Nucleus accumbens (tissue), 56 donors: ENCODE data around the gene SSBP4.
A peak's percentile ranks its signal among the peaks of the same experiment; 100 is the strongest.
"Not testable (repeated sequence)": the region's sequence is repeated elsewhere in the genome, so short reads cannot be mapped to it uniquely, and the experiment has no call there.

ENCODE experiments used
- DNase-seq, 56 donors: peaks; one replicate each; lab custom pipeline; 2025; lab: John Stamatoyannopoulos, UW

SSBP4 gene

GRCh38 chr19:18419195-18419698 lies at the start of gene SSBP4:
SSBP4 (plus strand) TSS chr19:18419398; CDS start chr19:18419649, 251 bp downstream.
- DNase-seq, result peak in 37 of 56 donors; percentile 27 to 82 (median 64)

- no peak for DNase-seq
These were observed 45.7 kb upstream of the SSBP4 start for GRCh38 chr19:18373407-18373891.

- DNase-seq, result peak in 53 of 56 donors; percentile 8 to 86 (median 53)
These were observed 45.1 kb upstream of the SSBP4 start for GRCh38 chr19:18373892-18374629.

GRCh38 chr19:18377026-18377425 lies 42.2 kb upstream of the SSBP4 start:
- no peak for DNase-seq

GRCh38 chr19:18379803-18380747 lies 39.1 kb upstream of the SSBP4 start:
- peak in 2 of 56 donors; percentile 7 to 8 for DNase-seq

- DNase-seq, result no peak
These were observed 38.4 kb upstream of the SSBP4 start for GRCh38 chr19:18380843-18381242.

GRCh38 chr19:18383622-18384021 lies 35.6 kb upstream of the SSBP4 start:
- not testable (repeated sequence) for DNase-seq

- DNase-seq, result no peak
These were observed 34.4 kb upstream of the SSBP4 start for GRCh38 chr19:18384775-18385174.

- no peak for DNase-seq
These were observed 33.9 kb upstream of the SSBP4 start for GRCh38 chr19:18385359-18385674.

GRCh38 chr19:18385675-18386542 lies 33.3 kb upstream of the SSBP4 start, which contains the start of gene GDF15:
GDF15 (plus strand) TSS chr19:18386158; CDS start chr19:18386190, 32 bp downstream.
- DNase-seq, result no peak

- DNase-seq, result no peak
These were observed 32.5 kb upstream of the SSBP4 start for GRCh38 chr19:18386543-18387271.

- DNase-seq, result peak in 49 of 56 donors; percentile 7 to 79 (median 48)
These were observed 30.9 kb upstream of the SSBP4 start for GRCh38 chr19:18388100-18388959.

- DNase-seq, result no peak
These were observed 30.1 kb upstream of the SSBP4 start for GRCh38 chr19:18388960-18389725.

- DNase-seq, result no peak
These were observed 29.5 kb upstream of the SSBP4 start for GRCh38 chr19:18389726-18390064.

- no peak for DNase-seq
These were observed 28.9 kb upstream of the SSBP4 start for GRCh38 chr19:18390065-18390907.

- no peak for DNase-seq
These were observed 27.6 kb upstream of the SSBP4 start for GRCh38 chr19:18391509-18392075.
